GM19324 (cell line): ENCODE measurements around the gene MEF2A.
A peak's percentile ranks its signal among the peaks of the same experiment; 100 is the strongest.
"Not testable (repeated sequence)": the region's sequence is repeated elsewhere in the genome, so short reads cannot be mapped to it uniquely, and the experiment has no call there.

ENCODE experiments used
- ATAC-seq: cut with Tn5 transposase; IDR thresholded peaks from one replicate; pipeline ENCODE4 v1.9.1; 2021; ENCODE audit warnings: mild to moderate bottlenecking, moderate library complexity; ENCODE audit not compliant: unreplicated experiment, low FRiP score

The MEF2A gene

DNA sequence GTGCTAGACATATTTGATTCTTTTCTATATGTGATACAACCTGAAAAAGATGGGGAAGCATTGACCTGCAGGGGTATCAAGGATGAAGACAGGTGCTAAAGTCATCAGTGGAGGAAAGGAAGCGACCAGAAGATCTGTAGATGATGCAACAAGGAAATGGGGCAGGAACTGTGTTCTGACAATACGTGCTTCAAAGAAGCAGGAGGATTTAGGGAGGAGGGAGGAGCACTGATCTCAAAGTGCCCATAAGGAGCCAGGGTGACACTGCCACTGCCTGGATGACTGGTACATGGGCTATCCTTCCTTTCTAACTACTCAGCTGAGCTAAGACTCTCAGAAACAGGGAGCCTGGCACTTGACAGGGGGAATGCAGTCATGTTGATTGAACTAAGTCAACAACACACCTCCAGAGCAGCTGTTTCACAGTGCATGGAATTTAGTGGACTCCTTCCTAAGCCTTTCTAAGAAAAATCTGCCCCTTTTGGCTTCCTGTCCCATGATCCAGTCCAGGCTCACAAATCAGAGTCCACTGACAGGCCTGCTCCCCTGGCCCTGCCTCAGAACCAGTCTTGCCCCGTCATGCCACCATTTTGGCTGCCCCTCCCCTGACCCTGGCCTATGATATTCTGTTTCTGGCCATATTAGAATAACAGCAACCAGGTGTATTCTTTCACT is 155.5 kb downstream of the MEF2A start:
- no peak for ATAC-seq

DNA sequence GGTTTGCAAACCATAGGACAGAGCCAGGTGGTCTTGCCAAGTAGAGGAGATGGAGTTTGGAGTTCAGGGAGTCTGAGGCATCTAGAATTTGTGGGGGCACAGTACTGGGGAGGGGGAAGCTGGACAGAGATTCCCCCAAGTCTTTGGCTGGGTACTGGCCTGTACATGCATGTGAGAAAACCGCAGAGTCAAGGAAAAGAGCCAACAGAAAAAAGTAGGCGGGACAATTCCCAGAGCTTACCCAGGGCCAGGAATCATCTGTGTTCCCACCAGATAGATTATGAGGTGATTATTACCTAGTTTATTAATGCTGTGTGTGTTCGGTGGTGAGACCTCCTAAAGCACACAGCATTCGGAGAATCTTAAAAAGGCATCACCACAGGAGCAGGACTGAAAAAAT is 156.1 kb downstream of the MEF2A start:
- no peak for ATAC-seq

DNA sequence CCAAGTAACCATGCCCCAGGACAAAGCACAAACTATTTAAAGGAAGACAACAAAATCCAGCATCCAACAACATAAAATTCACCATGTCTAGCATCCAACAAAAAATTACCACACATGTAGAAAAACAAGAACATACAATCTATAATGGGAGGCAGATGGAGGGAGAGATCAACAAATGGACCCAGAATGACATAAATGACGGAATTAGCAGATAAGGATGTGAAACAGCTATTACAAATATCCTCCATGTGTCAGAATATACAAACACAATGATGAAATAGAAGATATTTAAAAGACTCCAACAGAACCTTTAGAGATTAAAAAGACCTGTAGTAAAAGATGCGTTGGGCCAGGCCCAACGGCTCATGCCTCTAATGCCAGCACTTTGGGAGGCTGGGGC is 156.6 kb downstream of the MEF2A start:
- ATAC-seq, result no peak

DNA sequence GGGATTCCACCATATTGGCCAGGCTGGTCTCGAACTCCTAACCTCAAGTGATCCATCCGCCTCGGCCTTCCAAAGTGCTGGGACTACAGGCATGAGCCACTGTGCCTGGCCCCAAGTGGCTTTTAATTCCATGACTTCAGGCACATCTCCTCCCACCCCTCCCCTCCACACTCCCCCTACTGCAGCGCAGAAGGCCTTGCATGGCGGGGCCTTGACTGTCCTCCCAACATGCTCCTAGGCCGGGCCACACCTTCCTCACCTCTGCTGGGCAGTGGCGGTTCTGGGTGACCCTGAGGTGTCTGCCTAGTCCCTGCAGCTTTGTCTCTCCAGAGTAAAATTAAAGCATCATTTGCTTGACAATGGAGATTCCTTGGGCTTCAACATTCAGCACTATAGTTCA is 160.5 kb downstream of the MEF2A start:
- ATAC-seq, result no peak

DNA sequence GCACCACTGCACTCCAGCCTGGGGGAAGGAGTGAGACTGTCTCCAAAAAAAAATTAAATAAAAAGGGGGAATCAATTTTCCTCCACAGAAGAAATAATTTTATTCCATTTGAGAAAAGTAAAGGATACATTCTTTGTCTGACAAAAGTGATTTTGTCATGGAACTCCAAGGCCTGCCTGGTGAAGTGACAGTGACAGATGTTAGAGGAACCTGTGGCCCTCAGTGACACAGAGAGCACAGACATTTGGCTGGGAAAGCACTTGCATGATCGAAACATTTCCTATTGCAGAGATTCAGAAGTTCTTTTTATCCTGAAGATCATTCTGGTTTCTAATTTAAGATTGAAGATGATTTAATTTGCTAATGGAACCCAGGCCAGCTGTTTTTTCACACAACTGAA is 161.5 kb downstream of the MEF2A start:
- no peak for ATAC-seq

DNA sequence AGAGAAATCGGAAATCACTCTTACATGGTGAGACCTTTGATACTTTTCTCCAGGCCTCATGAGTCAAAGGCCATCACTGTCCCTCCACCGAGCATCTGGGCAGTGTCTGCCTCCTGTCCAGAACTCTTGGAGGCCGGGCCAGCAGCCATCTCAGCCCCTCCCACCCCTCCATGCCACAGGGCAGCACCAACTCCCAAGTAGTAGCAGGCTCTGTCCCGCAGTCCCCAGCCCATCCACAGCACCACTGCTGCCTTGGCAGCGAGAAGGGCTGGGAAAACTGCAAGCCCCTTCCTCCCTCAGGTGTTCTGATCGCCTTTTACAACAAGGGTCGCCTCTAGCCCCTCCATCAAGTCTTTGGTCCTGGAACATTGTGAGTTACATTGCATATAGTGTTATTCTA is 161.9 kb downstream of the MEF2A start:
- no peak for ATAC-seq

DNA sequence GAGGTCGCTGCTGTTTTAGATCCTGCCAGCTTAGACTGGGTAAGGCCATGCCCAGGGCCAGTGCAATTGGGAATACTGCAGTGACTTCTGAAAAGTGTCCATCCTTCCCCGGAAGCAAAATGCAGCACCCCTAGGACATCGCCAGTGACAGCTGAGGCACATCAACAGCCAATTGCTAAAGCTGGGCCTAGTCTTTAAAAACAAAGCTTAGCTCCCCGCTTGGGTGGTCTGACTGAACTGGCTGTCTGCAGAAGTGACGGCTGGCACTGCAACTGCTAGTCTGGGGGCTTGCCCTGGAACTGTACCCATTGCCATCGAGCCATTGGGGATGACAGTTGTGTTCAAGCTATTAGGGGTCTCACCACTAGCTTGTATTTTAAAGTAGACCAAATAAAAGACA is 163.1 kb downstream of the MEF2A start:
- ATAC-seq, result no peak

DNA sequence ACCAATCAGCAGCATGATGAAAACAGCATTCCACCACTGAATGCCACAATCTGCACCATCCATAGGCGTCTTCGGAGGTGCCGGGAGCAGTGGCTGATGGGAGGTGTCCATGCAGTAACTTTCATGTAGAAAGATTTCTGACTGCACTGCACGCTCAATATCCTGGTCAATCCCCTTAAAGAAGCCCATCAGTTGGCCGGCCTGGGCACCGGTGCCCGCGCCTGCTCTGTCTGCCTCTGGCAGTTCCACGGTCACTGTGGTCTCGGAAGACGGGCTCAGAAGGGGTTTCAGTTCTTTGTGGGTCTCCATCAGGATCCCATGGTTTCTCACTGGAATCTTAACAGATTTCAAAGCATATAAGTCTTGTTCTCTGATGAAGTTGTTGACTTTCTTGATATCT is 163.5 kb downstream of the MEF2A start:
- ATAC-seq, result no peak

DNA sequence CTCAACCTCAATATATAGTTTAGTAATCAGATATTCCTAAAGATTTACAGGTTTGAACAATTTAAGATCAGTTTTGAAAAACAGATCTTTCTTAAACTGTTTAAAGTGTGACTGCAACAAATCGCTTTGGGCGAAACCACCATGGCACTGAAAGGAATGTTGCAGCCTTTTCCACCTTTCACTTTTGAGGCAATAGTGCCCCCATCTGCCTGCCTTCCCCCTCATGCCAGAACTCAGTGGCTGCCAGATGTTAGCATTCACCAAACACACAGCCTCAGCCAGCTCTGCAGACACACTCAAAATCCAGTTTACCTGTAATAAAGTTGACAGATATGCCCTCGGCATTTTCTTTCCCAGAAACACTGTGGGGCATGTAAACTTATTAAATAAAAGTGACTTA is 164.1 kb downstream of the MEF2A start:
- ATAC-seq, result no peak

DNA sequence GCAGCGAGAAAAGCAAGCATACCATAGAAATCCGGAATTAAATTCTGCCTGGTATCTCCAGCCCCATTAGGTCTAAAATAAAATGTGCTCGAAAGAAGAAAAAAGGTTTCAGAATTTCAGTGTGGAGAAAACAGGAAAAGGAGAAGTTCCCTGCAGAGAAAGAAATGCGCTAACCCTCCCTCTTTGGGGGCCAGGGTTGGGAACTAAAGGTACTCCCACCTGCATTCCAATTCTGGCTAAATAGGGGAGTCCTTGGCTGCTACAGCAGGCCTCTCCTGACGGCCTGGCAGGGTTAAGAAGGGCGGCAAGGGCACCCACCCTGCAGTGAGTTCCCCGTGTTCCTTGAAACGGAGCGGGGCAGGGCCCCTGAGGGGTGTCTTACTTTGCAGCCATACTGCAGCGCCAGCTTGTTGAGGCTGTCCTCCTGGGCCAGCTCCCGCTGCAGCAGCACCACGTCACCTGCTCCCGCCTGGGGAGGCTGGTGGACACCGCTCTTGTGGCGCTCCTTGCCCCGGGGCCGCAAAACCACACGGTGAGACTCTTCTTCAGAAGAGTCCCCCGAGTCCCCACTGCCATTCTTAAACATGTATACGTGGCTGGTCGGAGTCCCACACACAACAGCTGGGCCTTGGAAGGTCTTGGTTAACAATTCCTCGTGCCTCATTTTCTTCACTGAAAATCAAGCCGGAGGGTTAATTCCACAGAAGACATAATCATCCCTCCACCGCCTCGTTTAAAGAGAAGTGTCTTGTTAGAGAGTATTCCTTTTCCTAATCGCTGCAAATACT is 165.7 kb downstream of the MEF2A start:
- no peak for ATAC-seq

DNA sequence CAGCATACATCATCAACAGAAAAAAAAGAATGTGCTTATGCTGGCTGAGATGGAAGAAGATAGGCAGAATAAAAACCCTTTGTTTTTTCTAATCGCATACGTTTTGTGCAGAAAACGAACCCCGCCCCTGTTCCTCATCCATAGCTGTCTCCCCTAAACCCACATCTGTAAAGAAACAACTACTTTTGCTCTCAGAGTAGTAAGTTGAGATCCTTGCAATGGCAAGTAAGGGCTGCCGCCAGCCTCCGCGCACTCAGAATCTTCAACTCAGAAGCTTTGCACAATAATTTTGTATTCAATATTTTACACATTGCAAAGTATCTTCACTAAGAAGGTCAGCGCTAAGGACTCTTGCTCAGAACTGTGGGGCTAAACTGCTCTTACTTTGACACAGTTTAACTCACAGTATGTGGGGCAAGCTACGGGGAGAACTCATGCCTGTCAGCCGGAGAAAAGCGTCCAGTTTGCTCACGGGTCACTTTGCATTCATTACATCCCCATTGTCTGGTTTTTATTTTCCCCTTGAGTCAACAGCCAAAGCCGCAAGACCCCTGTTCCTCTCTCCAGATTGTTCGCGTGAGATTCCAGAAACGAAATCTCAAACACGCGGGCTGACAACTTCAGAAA is 166.5 kb downstream of the MEF2A start:
- no peak for ATAC-seq

DNA sequence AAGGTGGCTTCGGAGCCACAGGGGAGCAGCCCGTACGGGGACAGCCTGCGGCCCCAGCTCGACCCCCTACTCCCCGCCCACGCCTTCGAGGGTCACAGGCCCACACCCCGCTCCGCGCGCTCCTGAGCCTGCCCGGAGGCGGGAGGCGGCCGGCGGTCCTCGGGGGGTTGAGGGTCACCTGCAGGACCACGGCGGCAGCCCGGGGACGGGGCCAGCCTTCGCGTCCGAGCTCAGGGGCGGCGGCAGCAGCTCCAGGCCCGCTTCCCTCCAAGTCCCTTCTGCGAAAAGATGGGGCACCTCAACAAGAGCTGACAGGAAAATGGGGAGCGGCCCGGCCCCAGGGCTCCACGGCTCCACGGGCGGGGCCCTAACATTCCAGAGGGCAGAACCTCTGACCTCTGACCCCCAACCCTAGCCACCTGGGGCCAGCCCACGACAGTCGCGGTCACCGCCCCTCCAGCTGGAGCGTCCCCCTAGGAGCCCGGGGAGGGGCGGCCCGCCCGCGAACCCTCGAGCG is 167.0 kb downstream of the MEF2A start:
- peak; percentile 44 for ATAC-seq

DNA sequence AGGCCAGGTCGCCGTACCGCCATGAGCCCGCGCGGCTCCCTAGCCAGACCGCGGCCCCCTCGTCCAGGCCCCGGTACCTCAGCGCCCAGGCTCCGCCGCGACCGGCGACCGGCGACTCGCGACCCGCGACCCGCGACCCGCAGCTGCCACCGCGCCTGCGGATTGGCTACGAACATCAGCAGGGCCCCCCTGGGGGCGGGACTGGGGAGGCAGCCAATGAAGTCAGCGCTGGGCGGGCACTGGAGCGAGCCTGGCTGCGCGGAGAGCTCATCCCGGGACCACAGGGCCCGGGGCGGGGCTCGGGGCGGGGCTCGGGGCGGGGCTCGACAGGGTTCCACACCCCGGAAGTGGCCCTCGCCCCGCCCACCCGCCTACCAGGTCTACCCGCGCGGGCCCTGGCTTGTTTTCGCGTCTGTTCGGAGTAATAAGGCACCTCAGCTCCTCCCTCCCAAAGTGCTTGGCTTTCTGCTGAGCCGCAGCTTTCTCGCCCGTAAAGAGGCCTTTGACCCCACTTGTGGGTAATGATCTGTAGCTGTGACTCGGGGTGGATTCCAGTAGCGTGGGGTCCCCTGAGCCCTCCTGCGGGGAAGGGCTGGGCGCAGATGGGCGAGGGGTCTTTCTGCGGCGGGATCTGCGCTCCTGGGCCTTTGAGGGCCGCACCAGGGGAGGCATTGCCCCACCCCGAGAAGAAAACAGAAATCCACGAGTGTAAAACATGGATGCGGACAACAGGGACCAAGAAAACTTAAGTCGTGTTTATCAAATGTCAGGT is 167.7 kb downstream of the MEF2A start, which contains the start of gene LYSMD4:
LYSMD4 (minus strand) TSS at position 170 of the 772 bp plus-strand sequence. CDS start 1,438 bp downstream, outside the sequence.
- peak; percentile 99 for ATAC-seq

DNA sequence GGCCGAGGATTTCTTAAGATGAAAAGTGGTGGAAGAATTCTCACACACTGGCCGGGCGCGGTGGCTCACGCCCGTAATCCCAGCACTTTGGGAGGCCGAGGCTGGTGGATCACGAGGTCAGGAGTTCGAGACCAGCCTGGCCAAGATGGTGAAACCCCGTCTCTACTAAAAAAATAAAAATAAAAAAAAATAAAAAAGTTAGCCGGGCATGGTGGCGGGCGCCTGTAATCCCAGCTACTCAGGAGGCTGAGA is 168.2 kb downstream of the MEF2A start:
- ATAC-seq, result not testable (repeated sequence)

DNA sequence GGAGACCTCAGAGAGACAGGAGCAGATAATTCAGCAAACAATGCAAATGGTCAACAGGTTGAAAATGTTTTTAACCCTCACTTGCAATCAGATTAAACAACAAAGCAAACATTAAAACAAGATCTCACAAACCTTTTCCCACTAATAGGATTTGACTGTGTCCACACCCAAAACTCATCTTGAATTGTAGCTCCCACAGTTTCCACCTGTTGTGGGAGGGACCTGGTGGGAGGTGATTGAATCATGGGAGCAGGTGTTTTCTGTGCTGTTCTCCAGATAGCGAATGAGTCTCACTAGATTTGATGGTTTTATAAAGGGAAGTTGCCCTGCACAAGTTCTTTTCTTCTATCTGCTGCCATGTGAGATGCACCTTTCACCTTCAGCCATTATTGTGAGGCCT is 168.8 kb downstream of the MEF2A start:
- ATAC-seq, result no peak

DNA sequence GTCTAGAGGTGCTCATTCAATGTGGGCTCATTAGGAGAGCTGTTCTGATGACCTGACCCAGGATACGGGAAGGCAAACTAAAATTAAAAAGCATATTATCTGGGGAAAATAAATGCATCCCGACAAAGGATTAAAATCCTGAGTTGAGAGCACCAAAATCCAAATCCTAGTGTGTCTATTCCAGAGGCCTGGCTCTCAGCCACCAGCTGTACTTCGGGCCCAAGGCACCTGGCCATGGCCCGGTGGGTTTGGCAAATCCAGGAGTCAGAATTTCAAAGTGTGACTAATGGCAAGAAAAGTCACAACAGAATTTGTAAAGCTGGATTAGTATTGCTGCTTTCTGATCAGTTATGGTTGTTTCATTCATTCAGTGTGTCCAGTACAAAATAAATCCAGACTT is 170.1 kb downstream of the MEF2A start:
- ATAC-seq, result no peak

DNA sequence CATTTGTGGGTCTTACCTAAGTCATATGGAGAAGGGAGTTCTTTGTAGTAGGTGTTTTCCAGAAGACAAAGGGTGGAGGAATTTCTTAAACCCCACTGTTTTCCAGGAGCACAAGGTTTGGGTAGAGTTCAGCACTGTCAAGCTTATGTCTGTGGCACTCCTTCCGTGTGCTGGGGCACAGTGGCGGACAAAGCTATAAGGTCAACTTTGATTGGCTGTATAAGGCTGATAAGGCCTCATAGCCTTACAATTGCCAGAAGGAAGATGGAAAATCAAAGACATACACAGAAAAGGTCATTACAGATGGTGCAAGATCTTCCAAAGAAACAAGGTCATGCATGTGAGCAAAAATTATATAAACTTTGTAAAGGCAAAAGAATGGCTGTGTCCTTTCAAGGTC is 170.9 kb downstream of the MEF2A start:
- ATAC-seq, result no peak

DNA sequence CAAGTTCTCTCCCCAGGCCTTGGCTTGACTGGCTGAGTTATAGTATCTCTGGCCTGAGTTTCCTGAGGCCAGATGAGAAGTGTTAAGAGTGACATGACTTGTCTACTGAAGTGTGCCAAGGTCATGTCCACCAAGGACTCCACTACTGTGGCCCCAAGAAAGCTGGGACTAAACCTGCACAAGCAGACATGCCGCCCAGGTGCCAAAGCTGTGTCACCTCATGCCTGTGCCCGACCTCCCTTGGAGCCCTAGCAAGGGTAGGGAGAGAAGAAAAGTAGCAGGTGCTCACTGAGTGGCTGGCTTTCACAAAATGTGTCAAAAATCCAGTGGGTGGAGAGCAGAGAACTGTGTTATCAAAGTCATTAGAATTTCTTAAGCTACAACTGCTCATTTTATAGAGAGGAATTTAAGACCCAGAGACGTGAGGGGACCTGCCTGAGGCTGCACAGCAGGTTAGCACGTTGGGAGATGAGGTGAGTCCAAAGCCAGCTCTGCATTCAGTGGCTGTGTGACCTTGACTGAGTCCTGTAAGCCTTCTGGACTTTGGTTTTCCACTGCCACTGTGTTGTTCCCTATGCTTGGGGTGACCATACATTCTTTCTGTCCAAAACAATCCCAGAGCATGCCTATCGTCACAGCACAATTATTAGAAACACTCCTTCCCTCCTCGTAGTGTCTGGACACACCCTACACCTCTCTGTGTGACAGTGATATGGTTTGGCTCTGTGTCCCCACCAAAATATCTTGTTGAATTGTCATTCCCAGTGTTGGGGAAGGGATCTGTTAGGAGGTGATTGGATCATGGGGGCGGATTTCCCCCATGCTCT is 172.4 kb downstream of the MEF2A start:
- ATAC-seq, result no peak

DNA sequence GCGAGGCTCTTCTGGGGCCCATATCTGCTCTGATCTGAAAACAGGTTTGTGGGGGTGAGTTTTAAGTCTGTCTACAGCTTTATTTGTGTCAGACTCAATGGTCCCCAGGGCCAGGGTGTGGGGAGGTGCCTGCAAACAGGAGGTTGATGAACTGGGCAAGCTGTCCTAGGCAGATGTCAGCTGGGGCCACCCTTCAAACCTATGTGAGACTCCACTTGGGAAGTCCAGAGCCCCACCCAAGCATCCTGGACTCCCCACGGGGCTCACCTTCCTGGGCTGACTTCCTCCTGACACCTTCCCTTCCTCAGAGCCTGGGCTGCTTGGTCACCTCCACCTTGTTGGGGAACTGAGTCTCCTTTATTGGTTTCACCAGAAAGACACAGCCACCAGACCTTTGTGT is 176.1 kb downstream of the MEF2A start:
- no peak for ATAC-seq

DNA sequence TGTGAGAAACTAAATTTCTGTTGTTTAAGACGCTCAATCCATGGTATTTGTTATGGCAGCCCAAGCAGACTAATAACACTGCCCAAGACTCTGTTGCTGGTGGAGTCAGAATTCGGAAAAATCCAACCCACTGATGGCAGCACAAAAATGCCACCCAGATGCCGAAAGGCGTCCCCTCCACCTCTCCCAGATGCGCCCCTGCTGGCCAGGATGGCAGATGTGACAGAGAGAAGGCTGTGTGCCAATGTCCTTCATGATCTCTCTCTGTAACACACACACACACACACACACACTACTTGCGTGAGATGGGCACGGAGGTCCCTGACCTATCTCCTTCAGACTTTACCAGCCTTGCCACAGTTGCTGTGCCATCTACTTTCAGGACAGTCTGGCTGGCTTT is 178.4 kb downstream of the MEF2A start:
- no peak for ATAC-seq
